HG03039 (cell line): ENCODE results near the gene GSG1L.

Source experiments
- ATAC-seq: cut with Tn5 transposase; IDR thresholded peaks from one replicate; pipeline ENCODE4 v1.9.1; 2021; ENCODE audit warnings: mild to moderate bottlenecking, moderate library complexity; ENCODE audit not compliant: unreplicated experiment

GSG1L gene

DNA sequence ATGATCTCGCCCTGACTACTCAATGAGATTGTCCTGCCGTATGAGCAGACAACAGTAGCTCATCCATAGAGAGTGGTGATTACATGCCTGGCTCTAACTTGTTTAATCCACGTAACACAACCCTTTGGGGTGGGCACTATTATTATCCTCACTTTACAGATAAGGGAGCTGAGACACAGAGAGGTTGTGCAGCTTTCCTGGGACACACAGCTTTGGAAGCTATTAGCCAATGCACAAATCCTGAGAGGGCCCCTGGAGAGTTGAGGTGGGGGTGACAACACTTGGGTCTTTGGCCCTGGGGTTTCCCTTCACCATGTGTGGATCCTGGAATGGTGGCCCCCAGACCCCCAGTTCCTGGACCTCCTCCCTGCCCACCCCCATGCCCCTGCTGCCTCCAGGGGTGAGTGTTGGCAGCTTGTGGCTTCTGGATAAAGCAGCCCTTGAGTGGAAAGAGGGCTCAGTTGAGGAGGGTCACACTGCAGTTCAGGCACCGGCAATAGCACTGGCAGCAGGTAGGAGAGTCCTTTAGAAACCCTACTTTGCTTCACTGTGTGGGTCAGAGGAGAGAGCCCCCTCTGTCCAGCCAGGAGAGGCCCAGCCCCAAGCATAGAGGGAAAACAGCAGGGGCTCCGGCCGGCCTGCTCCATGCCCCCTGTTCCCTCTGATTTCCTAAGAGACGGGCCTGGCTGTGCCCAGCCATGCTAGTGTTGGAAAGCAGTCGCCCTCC lies 282.9 kb downstream of the GSG1L start:
- no peak for ATAC-seq

DNA sequence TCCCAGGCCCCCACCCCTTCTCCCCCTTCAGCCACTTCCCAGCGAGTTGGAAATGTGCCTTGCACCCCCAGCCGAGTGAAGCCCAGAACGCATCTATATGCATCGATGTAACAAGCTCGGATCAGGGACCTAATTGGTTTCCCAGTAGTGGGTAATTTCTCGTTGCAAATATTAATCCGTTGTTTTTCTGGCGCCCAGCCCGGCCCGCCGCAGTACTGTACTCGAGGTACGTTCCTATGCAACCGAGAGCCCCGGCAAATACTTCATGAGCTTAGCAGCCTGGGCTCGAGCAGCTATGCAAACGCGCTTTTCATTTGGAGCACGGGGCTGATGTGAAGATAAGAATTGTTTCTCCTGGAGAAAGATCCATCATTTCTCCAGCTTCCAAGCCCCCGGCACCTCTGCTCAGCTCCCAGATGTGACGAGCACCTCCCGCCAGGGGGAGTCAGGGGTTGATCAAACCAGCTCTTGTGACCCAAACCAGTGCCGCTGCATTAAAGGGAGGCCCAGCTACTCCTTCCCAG lies 283.8 kb downstream of the GSG1L start:
- ATAC-seq, result no peak

DNA sequence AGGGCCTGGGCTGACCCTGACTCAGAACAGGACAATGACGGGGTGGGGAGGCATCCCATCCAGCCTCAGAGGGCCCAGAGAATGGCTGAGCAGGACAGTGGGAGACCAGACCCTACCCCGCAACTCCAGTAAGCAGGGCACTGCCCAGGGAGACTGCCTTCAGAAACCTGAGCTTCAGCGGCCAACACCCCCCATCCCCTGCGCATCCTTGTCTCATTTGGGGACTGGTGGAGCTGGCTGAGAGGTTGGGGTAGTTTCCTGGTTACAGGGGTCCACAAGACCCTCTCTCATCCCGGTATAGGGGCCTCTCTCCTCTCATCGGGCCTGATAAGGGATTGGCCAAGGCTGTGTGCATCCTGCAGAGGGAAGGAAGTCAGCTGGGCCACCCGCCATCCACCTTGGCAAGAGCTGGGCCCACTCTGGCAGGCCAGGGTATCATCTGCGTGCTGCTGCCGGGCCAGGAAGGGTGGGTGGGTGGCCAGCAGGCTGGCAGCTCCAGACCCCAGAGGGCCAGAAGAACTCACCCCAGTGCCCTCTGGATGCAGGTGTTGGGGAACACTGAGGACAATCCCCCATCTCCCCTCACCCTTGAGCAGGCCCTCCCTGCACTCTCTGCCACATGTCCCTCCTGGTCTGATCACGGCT lies 284.5 kb downstream of the GSG1L start:
- no peak for ATAC-seq

DNA sequence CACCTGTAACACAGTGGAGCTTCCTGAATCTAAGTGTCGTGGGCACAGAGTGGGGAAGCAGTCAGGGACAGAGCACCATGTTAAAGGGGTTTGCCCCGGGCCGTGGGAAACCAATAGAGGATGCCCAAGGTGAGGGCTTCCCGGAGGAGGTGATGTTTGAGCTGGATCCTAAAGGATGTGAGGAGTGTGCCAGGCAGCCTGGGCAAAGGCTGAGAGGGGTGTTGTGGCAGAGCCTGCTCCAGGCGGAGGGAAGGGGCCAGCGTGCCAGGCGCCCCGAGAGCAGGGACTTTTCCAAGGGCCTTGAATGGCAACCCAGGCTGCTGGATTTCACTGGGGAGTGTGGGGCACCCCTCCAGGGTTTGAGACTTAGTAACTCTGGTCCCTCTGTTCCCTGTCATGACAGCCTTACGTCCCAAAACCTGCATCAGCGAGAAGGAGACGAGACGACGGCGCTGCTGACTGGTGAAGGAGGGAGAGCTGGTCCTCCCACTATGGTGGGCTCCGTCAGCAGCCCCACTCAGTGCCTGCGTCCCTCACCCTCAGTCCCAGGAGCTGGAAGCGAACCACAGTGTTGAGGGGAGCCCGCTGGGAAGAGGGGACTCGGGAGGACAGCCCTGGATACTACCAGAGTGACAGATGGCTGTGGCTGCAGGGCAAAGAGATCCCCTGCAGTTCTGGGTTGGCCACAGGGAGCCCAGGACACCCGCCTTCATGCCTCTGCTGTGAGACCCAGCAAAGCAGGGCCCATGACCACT lies 285.2 kb downstream of the GSG1L start:
- ATAC-seq, result no peak

DNA sequence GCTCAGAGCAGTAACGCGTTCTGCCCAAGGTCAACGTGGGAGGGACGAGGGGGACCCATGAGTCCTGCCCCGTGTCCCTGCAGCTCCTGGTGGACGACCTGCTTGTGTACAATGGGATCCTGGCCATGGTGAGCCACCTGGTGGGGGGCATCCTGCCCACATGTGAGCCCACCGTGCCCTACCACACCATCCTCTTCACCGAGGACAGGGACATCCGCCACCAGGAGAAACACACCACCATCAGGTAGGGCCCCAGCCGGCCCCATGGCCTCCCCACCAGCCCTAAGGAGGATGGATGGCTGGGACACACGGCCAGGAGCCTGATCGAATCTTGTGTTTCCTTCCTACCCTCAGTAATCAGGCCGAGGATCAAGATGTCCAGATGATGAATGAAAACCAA lies 286.0 kb downstream of the GSG1L start:
- ATAC-seq, result no peak

DNA sequence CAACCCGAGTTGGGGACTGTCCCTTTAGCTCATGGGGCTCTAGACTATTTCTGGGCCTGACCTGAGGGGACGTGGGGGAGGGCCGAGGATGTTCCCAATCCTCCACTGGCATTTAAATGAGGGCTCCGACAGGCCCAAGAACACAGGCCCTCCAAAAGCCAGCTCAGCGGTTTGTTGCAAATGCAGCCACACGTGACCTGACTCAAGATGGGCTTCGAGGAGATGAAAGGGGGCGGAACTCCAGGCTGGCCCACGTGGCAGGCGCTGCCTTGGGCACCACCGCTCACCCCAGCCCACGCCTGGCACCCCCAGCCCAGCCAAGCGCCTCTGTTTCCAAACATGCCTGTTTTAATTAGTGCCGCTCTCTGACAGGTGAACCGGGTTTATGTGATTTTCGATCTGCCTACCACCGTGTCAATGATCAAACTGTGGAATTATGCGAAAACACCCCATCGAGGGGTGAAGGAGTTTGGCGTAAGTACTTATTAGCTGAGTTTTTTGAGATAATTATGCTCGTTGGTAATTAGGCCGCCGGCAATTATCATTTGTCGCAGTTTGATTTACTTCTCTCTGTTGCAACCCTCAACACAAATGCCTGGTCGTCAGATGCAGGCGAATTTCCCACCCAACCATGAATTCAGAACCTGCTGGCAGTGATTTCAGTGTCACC lies 286.8 kb downstream of the GSG1L start:
- ATAC-seq, result no peak

DNA sequence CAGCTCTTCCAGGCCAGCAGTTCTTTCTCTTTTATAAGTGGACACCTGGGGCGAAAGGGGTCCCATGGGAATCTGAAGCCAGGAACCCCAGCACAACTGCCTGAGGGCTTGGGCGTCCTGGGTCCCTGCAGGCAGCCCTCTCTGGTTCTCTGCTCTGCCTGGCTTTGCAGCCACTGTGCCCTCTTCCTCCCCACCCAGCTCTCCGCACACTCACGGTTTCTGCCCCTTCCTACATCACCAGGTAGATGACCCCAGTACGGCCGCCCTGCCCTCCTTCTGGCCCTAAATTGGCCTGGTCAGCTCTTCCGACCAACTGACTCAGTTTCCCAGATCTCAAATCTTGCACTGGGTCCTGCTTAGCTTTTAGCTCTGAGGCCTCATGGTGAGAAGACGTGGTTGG lies 288.3 kb downstream of the GSG1L start:
- ATAC-seq, result no peak

DNA sequence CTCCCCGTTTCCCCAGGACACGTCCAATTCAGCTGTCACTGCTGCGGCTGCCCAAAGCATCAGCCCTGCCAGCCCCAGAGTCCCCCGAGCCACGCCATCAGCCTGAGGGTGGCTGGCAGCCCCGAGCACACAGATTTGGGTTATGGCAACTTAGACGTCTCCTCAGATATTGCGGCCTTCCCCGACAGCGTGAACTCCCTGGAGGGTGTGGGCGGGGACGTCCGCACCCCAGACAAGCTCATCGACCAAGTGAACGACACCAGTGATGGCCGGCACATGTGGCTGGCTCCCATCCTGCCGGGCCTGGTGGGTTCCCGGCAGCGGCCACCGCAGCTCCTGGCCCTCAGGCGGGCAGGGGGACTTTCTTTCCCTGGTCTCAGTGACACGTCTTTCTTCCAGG lies 288.7 kb downstream of the GSG1L start:
- no peak for ATAC-seq

DNA sequence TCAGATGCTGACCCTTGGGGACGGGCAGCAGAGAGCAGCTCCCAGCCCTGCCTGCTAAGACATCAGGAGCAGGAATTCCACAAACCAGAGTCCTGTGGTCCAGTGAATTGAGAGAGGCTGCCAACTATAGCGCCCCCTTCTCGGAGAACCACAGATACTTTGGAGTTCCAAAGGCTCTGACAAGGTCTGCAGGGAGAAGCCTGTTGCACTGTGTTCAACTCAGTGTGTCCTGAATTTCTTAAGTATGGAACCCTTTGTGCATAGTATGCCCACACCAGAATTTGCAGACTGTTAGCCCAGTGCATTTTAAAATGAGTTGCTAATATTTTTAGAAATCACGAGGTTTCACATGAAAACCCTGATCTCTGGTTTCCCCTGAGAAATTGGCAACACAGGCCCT lies 290.2 kb downstream of the GSG1L start:
- ATAC-seq, result no peak

DNA sequence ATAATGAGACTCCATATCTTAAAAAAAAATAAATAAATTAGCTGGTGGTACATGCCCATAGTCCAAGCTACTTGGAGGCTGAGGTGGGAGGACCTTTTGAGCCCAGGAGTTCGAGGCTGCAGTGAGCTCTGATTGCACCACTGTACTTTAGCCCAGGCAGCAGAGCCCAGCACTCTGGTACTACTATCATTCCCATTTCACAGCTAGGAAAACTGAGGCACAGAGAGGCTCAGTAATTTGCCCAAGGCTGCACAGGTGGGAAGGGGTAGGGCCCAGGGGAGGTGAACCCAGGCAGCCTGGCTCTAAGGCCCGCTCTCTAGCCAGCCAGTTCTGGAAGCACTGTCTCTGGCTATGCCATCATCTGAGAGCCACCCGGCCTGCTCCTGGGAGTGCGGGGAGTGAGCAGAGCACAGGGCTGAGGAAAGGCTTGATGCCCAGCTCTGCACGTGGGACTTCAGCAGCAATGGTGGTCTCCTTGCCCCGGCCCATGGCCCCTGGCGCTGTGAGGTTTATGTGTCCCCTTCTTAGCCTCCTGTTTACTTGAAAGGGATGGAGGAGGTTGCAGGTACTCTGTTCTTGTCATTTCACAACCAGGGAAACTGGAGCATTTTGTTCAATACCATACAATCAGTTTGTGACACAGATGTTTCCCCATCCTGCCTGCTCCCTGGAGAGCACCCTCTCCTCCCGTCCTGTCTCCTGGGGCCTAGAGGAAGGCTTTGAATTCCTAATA lies 291.3 kb downstream of the GSG1L start:
- no peak for ATAC-seq

DNA sequence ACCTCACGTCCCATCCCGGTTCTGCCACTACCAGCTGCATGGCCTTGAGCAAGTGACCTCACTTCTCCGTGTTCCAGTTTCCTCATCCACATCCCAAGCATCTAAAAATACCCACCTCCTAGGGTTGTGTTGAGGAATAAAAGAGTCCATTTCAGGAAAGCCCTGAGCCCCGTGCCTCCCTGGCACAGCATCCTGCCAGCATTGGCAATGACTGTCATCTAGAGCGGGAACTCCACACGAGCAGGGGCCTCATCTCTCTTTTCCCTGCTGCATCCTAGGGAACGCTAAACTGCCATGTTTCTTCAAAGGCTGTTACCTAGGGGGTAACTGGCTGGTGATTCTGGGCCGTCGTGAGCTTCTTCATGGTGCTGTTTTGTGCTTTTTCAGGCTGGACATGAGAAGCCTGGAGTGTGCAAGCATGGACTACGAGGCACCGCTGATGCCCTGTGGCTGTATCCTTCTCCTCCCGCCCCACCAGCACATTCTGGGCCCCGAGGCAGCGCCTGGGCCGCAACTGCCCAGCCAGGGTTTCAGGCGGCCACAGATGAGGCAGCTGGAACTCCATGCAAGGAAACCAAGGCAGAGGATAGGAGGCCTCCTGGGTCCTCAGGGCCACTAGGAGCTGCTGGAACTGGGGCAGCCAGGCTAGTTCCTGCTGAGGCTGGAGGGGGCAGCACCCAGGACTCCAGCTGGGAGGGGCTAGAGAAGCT lies 292.2 kb downstream of the GSG1L start:
- no peak for ATAC-seq

DNA sequence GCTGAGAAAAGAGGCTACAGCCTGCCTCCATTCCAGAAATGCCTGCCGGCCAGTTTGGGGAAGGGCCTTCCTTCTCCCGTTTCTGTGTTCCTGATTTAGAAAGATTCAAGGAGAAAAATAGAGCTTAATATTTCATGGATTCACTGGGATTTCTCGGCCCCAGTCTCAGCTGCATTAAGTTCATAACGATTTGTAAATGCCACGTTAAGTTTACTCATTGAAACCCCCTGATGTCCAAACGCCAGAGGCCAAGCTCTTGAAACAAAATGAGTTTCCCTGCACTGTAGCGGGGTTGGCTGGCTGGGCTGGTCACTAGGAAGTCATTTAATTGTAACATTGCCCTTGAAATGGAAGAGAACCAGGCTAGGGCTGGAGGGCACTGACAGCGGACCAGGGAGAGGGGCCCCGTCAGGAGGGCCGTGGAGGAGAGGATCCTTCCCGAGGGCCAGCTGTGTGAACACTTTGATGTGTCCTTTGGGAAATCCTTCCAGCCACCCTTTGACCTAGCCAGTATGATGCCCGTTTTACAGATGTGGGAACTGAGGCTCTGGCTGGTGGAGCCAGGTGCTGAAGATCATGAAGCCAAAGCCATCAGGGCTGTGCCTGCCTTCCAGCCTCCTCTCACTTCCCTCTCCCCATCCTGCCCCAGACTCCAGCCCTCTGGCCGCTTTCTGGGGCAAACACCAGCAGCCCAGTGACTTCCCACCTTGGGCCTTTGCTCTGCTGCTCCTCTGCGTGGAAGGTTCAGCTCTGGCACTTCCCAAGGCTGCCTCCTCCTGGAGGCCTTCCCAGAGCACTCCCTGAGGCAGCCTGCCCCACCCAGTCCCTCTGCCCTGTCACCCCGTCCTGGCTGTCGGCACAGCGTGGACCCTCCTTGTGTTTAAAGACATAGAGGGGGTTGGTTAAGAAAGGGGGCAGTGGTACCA lies 293.0 kb downstream of the GSG1L start:
- no peak for ATAC-seq

DNA sequence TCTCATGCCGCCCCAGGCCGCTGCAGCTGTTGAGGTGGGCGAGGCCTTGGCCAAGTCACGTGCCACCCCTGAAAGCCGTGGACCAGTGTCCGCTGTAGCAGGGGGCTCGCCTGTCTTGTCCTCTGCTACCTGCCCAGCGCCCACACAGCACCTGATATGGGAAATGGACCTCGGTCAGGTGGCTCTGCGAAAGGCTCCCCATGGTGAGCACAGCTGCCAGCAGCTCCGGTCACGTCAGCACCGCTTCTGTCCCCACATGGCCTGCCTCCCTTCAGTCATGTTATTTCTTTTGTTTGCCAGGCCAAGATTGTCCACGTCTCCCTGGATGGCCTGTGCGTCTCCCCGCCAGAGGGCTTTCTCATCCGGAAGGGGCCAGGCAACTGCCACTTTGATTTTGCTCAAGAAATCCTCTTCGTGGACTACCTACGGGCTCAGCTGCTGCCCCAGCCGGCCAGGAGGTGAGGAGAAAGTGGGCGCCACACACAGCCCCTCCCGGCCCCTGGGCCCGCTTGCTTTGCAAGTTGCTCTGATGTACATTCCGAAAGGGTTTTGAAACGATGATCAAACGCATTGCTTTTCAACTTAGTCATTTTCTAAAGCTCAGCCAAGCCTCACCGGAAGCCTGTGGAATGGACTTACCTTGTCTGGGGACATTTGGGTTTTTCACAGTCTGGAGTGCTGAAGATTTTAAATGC lies 293.8 kb downstream of the GSG1L start:
- ATAC-seq, result no peak

DNA sequence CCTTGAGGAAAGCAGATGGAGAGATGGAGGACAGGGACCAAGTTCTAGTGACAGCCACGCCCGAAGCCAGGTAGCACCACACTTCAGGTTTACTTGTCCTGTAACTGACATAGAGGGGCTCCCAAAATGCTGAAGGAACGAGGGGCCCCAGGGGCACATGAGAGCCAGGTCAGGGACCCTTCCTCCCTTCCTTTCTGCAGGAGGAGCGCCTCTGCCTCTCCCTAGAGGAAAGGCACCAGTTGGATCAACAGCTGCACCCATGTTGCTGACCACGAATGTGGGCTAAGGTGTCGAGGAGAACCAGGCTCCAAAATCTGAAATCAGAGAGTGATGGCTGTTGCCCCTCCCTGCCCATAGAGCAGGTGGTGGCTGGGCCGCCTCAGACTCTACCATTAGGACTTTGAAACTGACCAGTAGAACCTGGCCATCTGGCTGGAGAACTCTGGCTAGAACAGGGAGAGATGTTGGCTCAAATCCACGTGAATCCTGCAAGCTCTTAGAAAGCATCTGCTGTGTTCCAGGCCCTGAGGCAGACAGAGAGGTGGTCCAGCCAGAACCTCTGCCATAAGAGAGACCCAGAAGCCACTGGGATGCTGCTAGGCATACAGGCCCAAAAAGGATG lies 294.8 kb downstream of the GSG1L start:
- ATAC-seq, result no peak

DNA sequence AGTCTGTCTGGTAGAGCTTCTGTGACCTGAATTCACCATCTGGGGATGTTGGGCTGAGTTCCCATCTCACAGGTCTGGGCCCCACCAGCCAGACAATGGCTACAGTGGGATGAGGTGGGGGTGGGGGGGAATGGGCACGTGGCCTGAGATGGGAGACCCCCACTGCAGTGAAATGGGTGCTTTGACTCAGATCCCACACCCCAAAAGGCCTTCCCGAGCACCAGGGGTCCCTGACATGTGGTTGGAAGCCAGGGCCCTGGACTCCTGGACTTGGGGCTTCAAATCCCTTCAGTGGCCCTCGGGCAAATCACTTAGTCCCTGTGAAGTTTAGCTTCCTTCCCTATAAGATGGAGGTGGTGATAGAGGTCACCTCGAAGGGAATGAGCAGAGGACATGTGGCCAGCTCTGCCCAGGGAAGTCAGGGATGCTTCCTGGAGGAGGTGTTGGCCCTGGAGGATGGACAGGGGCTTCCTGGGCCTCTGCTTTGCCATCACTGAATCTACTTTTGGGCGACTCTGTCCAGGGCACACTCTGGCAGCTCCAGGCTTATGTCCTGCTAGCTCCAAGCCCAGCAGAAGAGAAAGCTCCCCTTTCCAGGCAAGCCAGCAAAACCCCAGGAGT lies 295.4 kb downstream of the GSG1L start:
- no peak for ATAC-seq

DNA sequence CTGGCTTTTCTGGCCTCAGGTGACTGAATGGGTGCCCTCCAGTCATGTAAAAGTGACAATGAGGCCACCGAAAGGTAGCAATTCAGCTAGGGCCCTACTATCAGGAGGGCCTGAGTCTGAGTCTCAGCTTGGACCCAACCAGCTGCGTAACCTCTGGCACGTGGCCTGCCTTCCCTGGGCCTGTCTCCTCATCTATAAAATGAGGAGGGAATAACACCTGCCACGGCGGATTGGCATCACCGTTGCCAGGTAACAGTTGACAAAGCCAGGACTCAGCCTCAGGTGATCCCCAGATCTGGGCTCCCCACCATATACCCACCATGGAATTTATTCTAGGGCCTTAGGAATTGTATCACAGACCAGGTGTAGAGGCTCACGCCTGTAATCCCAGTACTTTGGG lies 296.4 kb downstream of the GSG1L start:
- no peak for ATAC-seq

DNA sequence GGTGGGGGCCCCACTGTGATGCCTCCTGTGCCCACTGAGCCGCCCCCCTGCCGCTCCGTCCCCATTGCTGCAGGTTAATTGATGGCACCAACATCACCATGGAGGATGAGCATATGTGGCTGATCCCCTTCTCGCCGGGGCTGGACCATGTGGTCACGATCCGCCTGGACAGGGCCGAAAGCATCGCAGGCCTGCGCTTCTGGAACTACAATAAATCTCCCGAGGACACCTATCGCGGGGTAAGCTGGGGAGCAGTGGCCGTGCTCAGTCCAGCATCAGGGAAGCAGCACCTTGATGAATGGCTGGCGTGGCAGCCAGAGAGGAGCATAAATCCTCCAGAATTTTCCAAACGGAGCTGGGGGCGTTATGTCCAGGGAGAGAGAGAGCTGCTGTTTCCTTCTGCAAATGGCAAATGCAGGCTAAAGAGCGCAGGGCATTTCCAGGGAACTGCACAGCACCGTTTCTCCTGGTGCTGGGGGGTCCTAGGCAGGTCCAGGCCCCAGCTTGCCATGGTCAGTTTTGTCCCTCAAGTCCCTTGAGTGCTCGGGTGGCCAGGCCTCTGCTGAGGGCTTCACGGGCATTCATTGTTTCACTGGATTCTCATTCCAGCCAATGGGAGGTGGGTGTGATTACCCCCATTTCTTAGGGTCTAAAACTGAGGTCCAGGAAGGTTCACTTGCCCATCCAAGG lies 297.1 kb downstream of the GSG1L start:
- no peak for ATAC-seq
